EH (cell line): ENCODE results near the gene SLA2.
"Not testable (repeated sequence)": the region's sequence is repeated elsewhere in the genome, so short reads cannot be mapped to it uniquely, and the experiment has no call there.

Experiments used
- DNase-seq: peaks from one replicate; pipeline ENCODE4 v3.0.0-alpha.2; 2015; ENCODE audit warnings: low read depth

The SLA2 gene

DNA sequence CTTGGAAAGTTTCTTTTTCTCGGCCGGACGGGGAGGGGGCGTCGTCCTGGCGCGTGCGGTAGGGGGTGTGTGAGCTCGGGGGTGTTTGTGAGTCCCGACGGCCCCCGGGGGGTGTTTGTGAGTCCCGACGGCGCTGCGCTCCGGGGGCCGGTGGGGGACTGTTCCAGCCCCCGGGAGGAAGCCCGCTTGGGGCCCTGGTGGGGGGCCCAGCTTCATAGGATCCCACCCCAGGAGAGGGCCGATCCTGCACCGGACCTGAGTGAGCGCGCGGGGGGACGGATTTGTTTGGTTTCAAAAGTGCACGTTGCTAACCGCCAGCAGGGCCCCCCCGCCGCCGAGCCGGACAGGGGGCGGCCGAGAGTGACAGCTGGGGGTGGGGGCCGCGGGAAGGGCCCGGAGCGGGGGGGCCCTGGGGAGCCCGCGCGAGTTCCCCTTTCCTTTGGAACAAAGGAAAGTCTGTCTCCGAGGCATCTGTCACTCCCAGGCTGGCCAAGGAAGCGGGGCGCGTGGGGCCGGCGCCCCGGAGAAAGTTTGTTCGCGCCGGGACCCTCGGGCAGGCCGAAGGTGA, 72.1 kb downstream of the SLA2 start:
- peak; percentile 11 for DNase-seq

DNA sequence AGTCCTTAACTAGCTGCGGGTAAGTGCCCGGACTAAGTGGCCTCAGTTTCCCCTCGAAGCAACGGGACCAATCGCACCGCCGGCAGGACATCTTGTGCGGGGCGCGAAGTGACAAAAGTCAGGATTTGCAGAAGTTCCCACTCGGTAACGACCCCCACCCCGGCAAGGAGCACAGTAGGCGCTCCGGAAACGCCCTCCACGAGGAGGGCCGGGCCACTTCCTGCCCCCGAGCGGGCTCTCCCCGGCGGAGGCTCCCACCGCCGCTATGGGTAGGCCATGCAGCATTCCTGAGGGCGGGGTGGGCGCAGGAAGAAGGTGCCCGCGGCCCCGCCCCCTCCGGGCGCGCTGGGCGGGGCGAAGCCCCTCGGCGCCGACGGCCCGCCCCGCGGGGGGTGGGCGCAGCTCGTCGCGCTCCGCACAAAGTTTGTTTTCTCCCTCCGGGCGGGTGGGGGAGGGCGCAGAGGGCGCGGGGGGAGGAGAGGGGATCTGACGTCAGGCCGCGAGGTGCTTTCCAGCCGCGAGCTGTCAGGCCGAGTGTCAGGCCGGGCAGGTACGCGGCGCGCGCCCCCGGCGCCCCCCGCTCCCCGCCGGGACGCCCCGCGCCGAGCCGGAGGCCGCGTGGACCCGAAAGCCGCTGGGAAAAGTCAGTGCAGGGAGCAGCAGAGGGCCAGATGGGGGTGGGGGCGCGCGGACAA, 72.7 kb downstream of the SLA2 start, which contains the start of gene TGIF2:
TGIF2 (plus strand) TSS at position 495 of the 695 bp plus-strand sequence. CDS start 5,178 bp downstream, outside the sequence.
- peak; percentile 92 for DNase-seq

DNA sequence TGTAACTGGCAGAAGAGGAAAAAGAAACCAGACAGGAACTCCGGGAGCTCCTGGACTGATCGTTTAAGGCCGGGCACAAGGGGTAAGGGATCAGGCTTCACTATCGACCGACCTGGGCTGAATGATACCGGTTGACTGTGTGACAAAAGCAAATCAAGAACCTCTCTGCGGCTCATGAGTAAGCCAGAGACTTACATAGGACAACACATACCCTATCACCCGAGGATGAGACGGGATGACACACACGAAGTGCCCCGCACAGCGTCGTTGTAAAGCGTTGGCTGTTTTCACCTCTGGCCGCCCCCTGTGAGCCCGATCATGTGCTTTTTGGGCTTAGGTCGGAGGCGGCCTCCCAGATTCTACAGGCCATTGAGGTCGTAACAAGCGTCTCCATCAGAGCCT, 73.3 kb downstream of the SLA2 start:
- DNase-seq, result peak; percentile 53

DNA sequence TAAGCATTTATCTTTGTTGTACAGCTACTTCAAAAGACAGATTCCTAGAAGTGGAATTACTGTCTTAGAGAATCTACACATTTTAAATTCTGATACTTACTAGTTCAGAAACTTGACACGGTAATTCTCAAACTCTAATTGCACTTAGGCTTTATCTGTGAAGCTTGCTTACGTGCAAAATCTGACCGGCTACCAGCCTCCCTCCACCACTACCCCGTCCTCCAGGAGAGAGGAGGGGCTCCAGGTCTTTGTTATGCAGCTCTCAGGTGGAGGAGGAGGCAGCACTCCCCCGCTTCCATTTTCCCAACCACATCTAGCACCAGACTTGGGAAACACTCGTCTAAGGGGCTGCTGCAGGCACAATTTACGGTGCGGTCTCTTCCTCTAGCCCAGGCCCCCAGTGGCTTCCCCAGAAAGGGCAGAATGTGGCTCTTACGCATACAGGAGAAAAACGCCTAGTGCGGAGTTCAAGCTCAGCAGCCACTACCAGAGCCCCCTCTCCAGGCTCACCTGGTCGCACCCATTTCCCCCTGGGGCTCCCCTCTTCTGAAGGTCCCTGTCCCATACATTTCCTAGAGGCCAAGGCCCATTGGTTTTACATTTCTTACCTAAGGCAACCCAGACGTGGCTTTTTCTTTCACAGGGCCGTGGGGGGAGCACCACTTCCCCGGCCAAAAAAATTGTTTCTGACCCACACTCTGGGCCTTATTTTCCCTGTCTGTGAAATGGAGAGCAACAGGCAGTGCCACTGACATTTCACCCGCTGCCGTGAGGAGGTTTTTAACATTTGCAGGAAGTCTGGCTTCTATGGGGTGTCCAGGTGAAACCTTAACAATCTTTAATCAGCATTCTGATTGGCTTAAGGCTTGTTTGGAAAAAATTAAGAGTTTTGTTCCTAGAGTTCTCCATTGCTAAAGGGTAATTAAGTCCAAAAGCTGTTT, 74.2 kb downstream of the SLA2 start:
- DNase-seq, result no peak

DNA sequence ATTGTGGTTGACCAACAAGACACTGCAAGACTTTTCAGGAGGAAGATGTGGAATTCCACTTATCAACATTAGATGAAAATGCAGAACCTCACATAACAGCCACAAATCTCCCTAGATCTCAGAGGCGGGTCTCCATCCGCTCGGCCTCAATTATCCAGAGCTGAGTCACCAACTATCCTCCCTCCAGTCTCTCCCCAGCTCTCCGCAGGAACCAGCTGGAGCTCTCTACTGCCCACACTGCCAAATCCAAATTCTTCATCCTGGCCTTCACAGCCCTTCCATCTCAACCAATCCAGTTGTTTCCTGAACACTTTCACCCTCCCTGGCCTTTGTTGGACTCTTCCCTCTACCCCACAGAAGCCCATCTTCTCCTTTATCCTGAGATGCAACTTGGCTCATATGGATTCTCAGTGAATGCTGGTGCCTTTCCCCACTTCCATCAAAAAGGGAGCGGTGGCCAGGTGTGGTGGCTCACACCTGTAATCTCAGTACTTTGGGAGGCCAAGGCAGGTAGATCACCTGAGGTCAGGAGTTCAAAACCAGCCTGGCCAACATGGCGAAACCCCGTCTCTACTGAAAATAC, 76.1 kb downstream of the SLA2 start:
- DNase-seq, result peak; percentile 83

DNA sequence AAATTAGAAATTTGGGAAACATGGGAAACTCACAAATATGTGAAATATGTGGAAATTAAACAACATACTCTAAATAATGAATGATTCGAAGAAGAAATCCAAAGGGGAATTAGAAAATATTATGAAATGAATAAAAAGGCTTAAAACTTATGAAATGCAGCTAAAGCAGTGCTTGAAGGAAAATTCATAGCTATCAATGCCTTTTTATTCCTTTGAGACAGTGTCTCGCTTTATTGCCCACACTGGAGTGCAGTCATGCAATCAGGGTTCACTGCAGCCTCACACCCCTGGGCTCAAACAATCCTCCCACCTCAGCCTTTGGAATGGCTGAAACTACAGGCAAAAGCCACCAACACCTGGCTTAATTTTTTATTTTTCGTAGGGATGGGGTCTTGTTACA, 80.5 kb downstream of the SLA2 start:
- DNase-seq, result no peak

DNA sequence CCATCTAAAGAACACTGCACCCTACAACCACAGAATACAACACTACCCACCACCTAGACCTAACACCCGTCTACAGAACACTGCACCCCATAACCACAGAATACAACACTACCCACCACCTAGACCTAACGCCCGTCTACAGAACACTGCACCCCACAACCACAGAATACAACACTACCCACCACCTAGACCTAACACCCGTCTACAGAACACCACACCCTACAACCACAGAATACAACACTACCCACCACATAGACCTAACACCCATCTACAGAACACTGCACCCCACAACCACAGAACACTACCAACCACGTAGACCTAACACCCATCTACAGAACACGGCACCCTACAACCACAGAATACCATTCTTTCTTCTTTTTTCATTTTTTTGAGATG, 81.3 kb downstream of the SLA2 start:
- DNase-seq, result not testable (repeated sequence)

DNA sequence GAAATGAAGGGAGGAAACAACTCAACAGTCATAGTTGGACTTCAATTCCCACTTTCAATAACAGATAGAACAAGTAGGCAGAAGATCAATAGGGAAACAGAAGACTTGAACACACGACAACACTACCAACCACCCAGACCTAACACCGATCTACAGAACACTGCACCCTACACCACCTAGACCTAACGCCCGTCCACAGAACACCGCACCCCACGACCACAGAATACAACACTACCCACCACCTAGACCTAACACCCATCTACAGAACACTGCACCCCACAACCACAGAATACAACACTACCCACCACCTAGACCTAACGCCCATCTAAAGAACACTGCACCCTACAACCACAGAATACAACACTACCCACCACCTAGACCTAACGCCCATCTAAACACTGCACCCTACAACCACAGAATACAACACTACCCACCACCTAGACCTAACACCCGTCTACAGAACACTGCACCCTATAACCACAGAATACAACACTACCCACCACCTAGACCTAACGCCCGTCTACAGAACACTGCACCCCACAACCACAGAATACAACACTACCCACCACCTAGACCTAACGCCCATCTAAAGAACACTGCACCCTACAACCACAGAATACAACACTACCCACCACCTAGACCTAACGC, 81.8 kb downstream of the SLA2 start:
- DNase-seq, result not testable (repeated sequence)

DNA sequence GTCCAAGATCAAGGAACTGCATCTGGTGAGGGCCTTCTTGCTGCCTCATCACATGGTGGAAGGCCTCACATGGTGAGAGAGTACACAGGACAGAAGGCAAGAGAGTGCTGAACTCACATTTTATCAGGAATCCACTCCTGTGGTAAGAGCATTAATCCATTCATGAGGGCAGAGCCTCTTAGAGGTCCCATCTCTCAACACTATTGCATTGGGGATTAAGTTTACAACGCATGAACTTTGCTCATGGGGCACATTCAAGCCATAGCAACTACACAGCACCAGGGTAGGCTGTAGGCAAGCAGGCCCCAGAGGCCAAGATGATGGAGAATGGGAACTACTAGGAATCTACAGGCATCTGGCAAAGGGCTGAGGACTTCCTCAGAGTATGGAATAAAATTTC, 82.6 kb downstream of the SLA2 start:
- DNase-seq, result no peak

GRCh38 chr20:36562724-36563123, 83.3 kb downstream of the SLA2 start:
- DNase-seq, result no peak
